Measurements from ENCODE around the gene MAPKBP1.

DNA sequence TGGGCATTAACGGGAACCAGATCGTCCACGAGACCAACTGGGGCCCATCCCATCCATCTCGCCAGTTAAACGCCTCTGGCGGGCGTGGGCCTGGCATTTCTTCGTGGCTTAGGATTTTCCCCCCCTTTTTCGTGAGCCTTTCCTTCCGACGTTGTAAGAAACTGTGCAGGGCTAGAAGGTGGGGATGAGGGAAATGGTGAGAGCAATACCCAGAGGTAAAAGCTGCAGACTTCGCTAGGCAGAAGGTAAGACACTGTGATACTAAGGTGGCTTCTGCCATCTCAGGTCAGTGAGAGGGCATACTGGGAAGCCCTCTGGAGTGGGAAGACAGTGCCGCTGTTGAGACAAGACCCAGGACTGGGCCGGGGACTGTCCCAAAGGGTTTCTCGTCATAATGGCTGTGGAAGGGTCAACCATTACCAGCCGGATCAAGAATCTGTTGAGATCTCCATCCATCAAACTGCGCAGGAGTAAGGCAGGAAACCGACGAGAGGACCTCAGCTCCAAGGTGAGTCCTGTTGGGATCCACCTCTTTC, 666 bp downstream of the MAPKBP1 start:
- TF ChIP-seq, protein P1, sequence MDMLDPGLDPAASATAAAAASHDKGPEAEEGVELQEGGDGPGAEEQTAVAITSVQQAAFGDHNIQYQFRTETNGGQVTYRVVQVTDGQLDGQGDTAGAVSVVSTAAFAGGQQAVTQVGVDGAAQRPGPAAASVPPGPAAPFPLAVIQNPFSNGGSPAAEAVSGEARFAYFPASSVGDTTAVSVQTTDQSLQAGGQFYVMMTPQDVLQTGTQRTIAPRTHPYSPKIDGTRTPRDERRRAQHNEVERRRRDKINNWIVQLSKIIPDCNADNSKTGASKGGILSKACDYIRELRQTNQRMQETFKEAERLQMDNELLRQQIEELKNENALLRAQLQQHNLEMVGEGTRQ (IDR thresholded peaks at IDR 0.05; ENCODE audit: low read depth, low read length): no peak
- no peak for TF ChIP-seq CTCF (conservative IDR thresholded peaks at IDR 0.05; ENCODE audit: low read depth, low read length)
- TF ChIP-seq MAZ (IDR thresholded peaks at IDR 0.05; ENCODE audit: borderline replicate concordance, low read depth, low read length): no peak
